Sigmoid colon (tissue), 4 donors: ENCODE results near the gene TMEM201.

Experiments
- CTCF ChIP-seq, 4 experiments: fragments of 450-650 bp in 3 of 4; fragments of 200-600 bp in 1 of 4; IDR thresholded peaks; one replicate each; pipeline ENCODE4 v1.5.1; 2016 to 2019; ENCODE audit warnings: antibody characterized with exemption in 4 of 4, mild to moderate bottlenecking in 3 of 4, moderate library complexity in 2 of 4
- EP300 ChIP-seq, 4 donors: sonication (generic); formaldehyde crosslinking; IDR thresholded peaks; one replicate each; pipeline ENCODE4 v1.6.1; 2017; ENCODE audit warnings: antibody characterized with exemption in 4 of 4
- POLR2A ChIP-seq, 2 donors: fragments of 450-650 bp; IDR thresholded peaks; one replicate each; pipeline ENCODE4 v1.6.1; 2016; ENCODE audit warnings: antibody characterized with exemption in 2 of 2, mild to moderate bottlenecking in 2 of 2, moderate library complexity in 2 of 2
- POLR2AphosphoS5 ChIP-seq, 4 donors: sonication (generic); formaldehyde crosslinking; IDR thresholded peaks; one replicate each; pipeline ENCODE4 v1.6.1; 2017; ENCODE audit warnings: antibody characterized with exemption in 4 of 4

- TF ChIP-seq CTCF (IDR thresholded peaks at IDR 0.05) (no peak), POLR2A (IDR thresholded peaks at IDR 0.05) (no peak), POLR2AphosphoS5 (IDR thresholded peaks at IDR 0.05) (no peak), EP300 (IDR thresholded peaks at IDR 0.05) (no peak)
Observed at GRCh38 chr1:9599741-9600140, 11.0 kb downstream of the TMEM201 start.
